Thyroid gland (tissue), 4 donors: ENCODE data around the gene SERTAD4.

Source experiments
- POLR2A ChIP-seq, 2 donors: fragments of 450-650 bp; IDR thresholded peaks; one replicate each; pipeline ENCODE4 v1.6.1; 2017; ENCODE audit warnings: antibody characterized with exemption in 2 of 2, mild to moderate bottlenecking in 2 of 2, moderate library complexity in 1 of 2
- TF ChIP-seq, protein P1 (sequence below), 6 experiments: fragments of 200-600 bp in 3 of 6; fragments of 450-650 bp in 3 of 6; sonication (generic) in 3 of 6; IDR thresholded peaks; one replicate each; pipeline ENCODE4 v1.5.1; 2016 to 2019; ENCODE audit warnings: antibody characterized with exemption in 6 of 6, mild to moderate bottlenecking in 2 of 6, inconsistent platforms in 1 of 6, moderate library complexity in 1 of 6

DNA sequence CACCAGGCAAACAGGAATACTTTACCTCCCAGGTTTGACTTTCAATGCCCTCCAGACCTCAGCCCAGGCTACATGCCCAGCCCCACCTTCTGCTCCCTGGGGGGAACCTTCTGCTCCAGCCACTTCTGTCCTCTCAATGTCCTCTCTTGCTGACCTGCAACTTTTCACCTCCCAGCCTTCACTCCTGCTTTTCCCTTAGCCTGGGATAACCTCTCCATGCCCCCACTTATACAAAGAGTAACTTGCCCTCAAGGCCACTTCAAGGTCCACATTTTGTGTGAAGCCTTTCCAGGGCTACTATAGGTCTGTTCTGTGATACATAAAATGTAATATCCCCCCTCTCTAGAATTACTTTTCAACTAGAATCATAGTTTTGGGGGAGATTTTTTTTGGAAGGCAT is 21.7 kb downstream of the SERTAD4 start:
- TF ChIP-seq, protein P1, sequence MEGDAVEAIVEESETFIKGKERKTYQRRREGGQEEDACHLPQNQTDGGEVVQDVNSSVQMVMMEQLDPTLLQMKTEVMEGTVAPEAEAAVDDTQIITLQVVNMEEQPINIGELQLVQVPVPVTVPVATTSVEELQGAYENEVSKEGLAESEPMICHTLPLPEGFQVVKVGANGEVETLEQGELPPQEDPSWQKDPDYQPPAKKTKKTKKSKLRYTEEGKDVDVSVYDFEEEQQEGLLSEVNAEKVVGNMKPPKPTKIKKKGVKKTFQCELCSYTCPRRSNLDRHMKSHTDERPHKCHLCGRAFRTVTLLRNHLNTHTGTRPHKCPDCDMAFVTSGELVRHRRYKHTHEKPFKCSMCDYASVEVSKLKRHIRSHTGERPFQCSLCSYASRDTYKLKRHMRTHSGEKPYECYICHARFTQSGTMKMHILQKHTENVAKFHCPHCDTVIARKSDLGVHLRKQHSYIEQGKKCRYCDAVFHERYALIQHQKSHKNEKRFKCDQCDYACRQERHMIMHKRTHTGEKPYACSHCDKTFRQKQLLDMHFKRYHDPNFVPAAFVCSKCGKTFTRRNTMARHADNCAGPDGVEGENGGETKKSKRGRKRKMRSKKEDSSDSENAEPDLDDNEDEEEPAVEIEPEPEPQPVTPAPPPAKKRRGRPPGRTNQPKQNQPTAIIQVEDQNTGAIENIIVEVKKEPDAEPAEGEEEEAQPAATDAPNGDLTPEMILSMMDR (IDR thresholded peaks at IDR 0.05): no peak
- TF ChIP-seq POLR2A (IDR thresholded peaks at IDR 0.05): no peak
